ENCODE data around the gene FAM227B.
"Not testable (repeated sequence)": the region's sequence is repeated elsewhere in the genome, so short reads cannot be mapped to it uniquely, and the experiment has no call there.

The FAM227B gene

GRCh38 chr15:49490966-49491365 is 129.7 kb downstream of the FAM227B start:
- peak; percentile 86 for DNase-seq

GRCh38 chr15:49485401-49485800 is 135.2 kb downstream of the FAM227B start:
- DNase-seq, result not testable (repeated sequence)

- not testable (repeated sequence) for DNase-seq
Measured at GRCh38 chr15:49478982-49479381, 141.6 kb downstream of the FAM227B start.

GRCh38 chr15:49478021-49478420 is 142.6 kb downstream of the FAM227B start:
- DNase-seq, result not testable (repeated sequence)

GRCh38 chr15:49473031-49473430 is 147.6 kb downstream of the FAM227B start:
- no peak for DNase-seq

GRCh38 chr15:49472338-49472737 is 148.3 kb downstream of the FAM227B start:
- no peak for DNase-seq

GRCh38 chr15:49471733-49472132 is 148.9 kb downstream of the FAM227B start:
- no peak for DNase-seq

GRCh38 chr15:49471248-49471647 is 149.4 kb downstream of the FAM227B start:
- DNase-seq, result peak; percentile 35

GRCh38 chr15:49468481-49468839 is 152.2 kb downstream of the FAM227B start:
- peak; percentile 19 for DNase-seq

- DNase-seq, result no peak
Measured at GRCh38 chr15:49467746-49468480, 152.7 kb downstream of the FAM227B start.

- DNase-seq, result peak; percentile 6
Measured at GRCh38 chr15:49466119-49466518, 154.5 kb downstream of the FAM227B start.

GRCh38 chr15:49464522-49464921 is 156.1 kb downstream of the FAM227B start:
- no peak for DNase-seq

- DNase-seq, result peak; percentile 53
Measured at GRCh38 chr15:49462232-49462844, 158.3 kb downstream of the FAM227B start.

- no peak for DNase-seq
Measured at GRCh38 chr15:49460411-49460941, 160.1 kb downstream of the FAM227B start.

- DNase-seq, result no peak
Measured at GRCh38 chr15:49458145-49458544, 162.5 kb downstream of the FAM227B start.

- DNase-seq, result no peak
Measured at GRCh38 chr15:49456166-49456565, 164.5 kb downstream of the FAM227B start.

GRCh38 chr15:49452595-49452994 is 168.0 kb downstream of the FAM227B start:
- no peak for DNase-seq

- DNase-seq, result no peak
Measured at GRCh38 chr15:49441816-49442215, 178.8 kb downstream of the FAM227B start.

- DNase-seq, result no peak
Measured at GRCh38 chr15:49441356-49441755, 179.3 kb downstream of the FAM227B start.

- DNase-seq, result peak; percentile 19
Measured at GRCh38 chr15:49439678-49440395, 180.8 kb downstream of the FAM227B start.

GRCh38 chr15:49438962-49439631 is 181.5 kb downstream of the FAM227B start:
- DNase-seq, result peak; percentile 44

GRCh38 chr15:49436751-49437150 is 183.9 kb downstream of the FAM227B start:
- no peak for DNase-seq

GRCh38 chr15:49435174-49435573 is 185.4 kb downstream of the FAM227B start:
- DNase-seq, result no peak

Measured in inflammatory macrophage treated with lipopolysaccharide for 4 hours (primary cell).